ENCODE measurements around the gene VIPAS39. TPM values are rescaled to one million over a fixed set of nuclear protein-coding genes. Genes with fewer than 3 reads are reported as not detected.

The VIPAS39 gene
- total and polyA plus RNA-seq, 2 of the 4 experiments (the other 2 are of a cell fraction): 19.0 to 43.0 TPM

DNA sequence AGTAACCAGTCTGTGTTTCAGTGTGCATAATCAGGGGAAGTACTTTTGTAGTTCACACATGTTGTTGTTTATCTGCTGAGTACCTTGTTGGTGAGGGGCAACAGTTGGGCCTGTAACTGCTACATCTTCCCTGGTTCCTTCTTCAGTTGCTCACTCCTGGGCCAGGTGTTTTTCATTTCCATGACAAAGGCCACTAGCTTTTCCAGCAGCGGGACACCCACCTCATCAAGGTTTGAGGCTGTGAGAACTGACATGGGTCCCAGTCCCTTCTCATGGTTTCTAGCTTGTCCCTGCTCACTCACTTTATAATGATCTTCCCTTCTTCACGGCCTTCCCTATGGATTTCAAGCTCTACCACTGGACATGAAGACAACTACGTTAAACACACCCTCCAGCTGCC lies 32.5 kb downstream of the VIPAS39 start:
- ChIA-PET POLR2A (ENCODE audit: unreplicated experiment) (no interaction called here), CTCF (interaction anchor here (1.4 kb wide), 1 partner anchor 22 kb away, joined by 3 read pairs; no protein-coding TSS in a partner anchor)
- no peak overlapping the region for H3K14ac ChIP-seq (replicated peaks; ENCODE audit: low read depth, low read length)
- H3K4me2 ChIP-seq (ENCODE audit: low read depth, low read length): no peak overlapping the region
- H2BK120ac ChIP-seq (ENCODE audit: low read depth, low read length): no peak overlapping the region
- no peak overlapping the region for H2AFZ ChIP-seq (replicated peaks; ENCODE audit: low read length, poor library complexity)
- H4K20me1 ChIP-seq (ENCODE audit: insufficient read depth, low read length): no peaks in the 10 kb centered on the region
- in situ Hi-C loops (cut with MboI; ENCODE audit: low sequenced_read_pairs): no loop called here
- no peaks in the 10 kb centered on the region for H3K27me3 ChIP-seq (ENCODE audit: control insufficient read depth, insufficient read depth, low read length)
- no peak overlapping the region for H3K9ac ChIP-seq (ENCODE audit: low read depth, low read length)
- intact Hi-C loops (cut with micrococcal nuclease): no loop called here
- H3K9me1 ChIP-seq (ENCODE audit: insufficient read depth, low read length): no peaks in the 10 kb centered on the region
- no peak overlapping the region for H3K18ac ChIP-seq (ENCODE audit: low read depth, low read length)
- dilution Hi-C loops (cut with HindIII; ENCODE audit: low sequenced_read_pairs, unreplicated experiment): no loop called here
- H3K36me3 ChIP-seq (ENCODE audit: control insufficient read depth, insufficient read depth, low read length): peaks cover 48% of the 10 kb centered on the region
- H3K4ac ChIP-seq (ENCODE audit: low read depth, low read length): no peak overlapping the region
- H2BK5ac ChIP-seq (ENCODE audit: low read depth, low read length, poor library complexity, severe bottlenecking): no peak overlapping the region
- no peak overlapping the region for H3K4me3 ChIP-seq (ENCODE audit: insufficient read depth, low read depth, low read length)
- H3K56ac ChIP-seq (ENCODE audit: extremely low read depth, insufficient read depth, low read length): no peak overlapping the region
- peaks cover under 1% of the 10 kb centered on the region; the same call in 1 of the 2 replicates for H3K9me3 ChIP-seq (ENCODE audit: control insufficient read depth, insufficient read depth, low read length)
- no peak overlapping the region for H2AK5ac ChIP-seq (ENCODE audit: low read depth, low read length)
- no peak overlapping the region for H2BK15ac ChIP-seq (ENCODE audit: low read depth, low read length)
- no peak overlapping the region for H3K23ac ChIP-seq (ENCODE audit: low read depth, low read length)
- no peak for DNase-seq
- H3K27ac ChIP-seq (ENCODE audit: insufficient read depth, low read length): no peak overlapping the region
- H4K8ac ChIP-seq (ENCODE audit: low read depth in 2 of 2, low read length in 2 of 2): no peak overlapping the region
- H3K79me1 ChIP-seq (ENCODE audit: low read depth in 1 of 2, low read length in 2 of 2): no peaks in the 10 kb centered on the region
- H2BK20ac ChIP-seq (ENCODE audit: low read depth, low read length): no peak overlapping the region
- no peak overlapping the region for H4K5ac ChIP-seq (ENCODE audit: low read depth, low read length)
- no TSS peak for BruUV-seq (replicated peaks)
- H2AK9ac ChIP-seq (replicated peaks; ENCODE audit: low read depth, low read length, poor library complexity): no peak overlapping the region
- H3K4me1 ChIP-seq (ENCODE audit: control insufficient read depth, insufficient read depth, low read length): no peaks in the 10 kb centered on the region
- WGBS, 2 experiments (ENCODE audit: extremely low coverage in 2 of 2, insufficient read length in 1 of 2): no CpG with 5 or more reads among the region's 3 CpGs
- TF ChIP-seq, protein P1, sequence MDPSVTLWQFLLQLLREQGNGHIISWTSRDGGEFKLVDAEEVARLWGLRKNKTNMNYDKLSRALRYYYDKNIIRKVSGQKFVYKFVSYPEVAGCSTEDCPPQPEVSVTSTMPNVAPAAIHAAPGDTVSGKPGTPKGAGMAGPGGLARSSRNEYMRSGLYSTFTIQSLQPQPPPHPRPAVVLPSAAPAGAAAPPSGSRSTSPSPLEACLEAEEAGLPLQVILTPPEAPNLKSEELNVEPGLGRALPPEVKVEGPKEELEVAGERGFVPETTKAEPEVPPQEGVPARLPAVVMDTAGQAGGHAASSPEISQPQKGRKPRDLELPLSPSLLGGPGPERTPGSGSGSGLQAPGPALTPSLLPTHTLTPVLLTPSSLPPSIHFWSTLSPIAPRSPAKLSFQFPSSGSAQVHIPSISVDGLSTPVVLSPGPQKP (IDR thresholded peaks at IDR 0.05; ENCODE audit: borderline replicate concordance, low read depth, low read length): no peak
- TF ChIP-seq BHLHE40 (IDR thresholded peaks at IDR 0.05; ENCODE audit: low read depth, low read length) (no peak), RFX5 (IDR thresholded peaks at IDR 0.05; ENCODE audit: low read depth, low read length) (no peak), RAD21 (IDR thresholded peaks at IDR 0.05; ENCODE audit: low read length) (no peak), MXI1 (IDR thresholded peaks at IDR 0.05; ENCODE audit: borderline replicate concordance, low read depth, low read length) (no peak), FOS (IDR thresholded peaks at IDR 0.05; ENCODE audit: low read depth, low read length) (no peak), RCOR1 (IDR thresholded peaks at IDR 0.05; ENCODE audit: insufficient replicate concordance, low read length) (no peak), SMC3 (IDR thresholded peaks at IDR 0.05; ENCODE audit: low read depth, low read length) (no peak)
- TF ChIP-seq, protein P2, sequence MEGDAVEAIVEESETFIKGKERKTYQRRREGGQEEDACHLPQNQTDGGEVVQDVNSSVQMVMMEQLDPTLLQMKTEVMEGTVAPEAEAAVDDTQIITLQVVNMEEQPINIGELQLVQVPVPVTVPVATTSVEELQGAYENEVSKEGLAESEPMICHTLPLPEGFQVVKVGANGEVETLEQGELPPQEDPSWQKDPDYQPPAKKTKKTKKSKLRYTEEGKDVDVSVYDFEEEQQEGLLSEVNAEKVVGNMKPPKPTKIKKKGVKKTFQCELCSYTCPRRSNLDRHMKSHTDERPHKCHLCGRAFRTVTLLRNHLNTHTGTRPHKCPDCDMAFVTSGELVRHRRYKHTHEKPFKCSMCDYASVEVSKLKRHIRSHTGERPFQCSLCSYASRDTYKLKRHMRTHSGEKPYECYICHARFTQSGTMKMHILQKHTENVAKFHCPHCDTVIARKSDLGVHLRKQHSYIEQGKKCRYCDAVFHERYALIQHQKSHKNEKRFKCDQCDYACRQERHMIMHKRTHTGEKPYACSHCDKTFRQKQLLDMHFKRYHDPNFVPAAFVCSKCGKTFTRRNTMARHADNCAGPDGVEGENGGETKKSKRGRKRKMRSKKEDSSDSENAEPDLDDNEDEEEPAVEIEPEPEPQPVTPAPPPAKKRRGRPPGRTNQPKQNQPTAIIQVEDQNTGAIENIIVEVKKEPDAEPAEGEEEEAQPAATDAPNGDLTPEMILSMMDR (conservative IDR thresholded peaks at IDR 0.05; ENCODE audit: low read depth, low read length): no peak
- ATAC-seq (ENCODE audit: low read depth): no peak
- no peak overlapping the region for H4K91ac ChIP-seq (ENCODE audit: insufficient read depth, low read depth, low read length)
